Lung (tissue), 12 donors: ENCODE measurements around the gene DNAJC3. TPM values are rescaled to one million over a fixed set of nuclear protein-coding genes. Genes with fewer than 3 reads are reported as not detected.
"Not testable (repeated sequence)": the region's sequence is repeated elsewhere in the genome, so short reads cannot be mapped to it uniquely, and the experiment has no call there.

ENCODE experiments used
- ATAC-seq: fragments of 200-7000 bp; cut with Tn5 transposase; one replicate; pipeline ENCODE4 v1.9.1; 2020; ENCODE audit warnings: moderate number of reproducible peaks; ENCODE audit not compliant: insufficient read depth, low FRiP score
- DNase-seq, 3 donors: peaks; one replicate each; pipeline ENCODE4 v3.0.0-alpha.2; 2013 to 2017
- H3K27ac ChIP-seq, 2 donors: one replicate each; pipeline ENCODE4 v1.5.1; 2013; ENCODE audit warnings: mild to moderate bottlenecking in 2 of 2, moderate library complexity in 2 of 2, control low read depth in 1 of 2, inconsistent platforms in 1 of 2, low read depth in 1 of 2, low read length in 1 of 2
- H3K27me3 ChIP-seq, 3 donors: one replicate each; pipeline ENCODE4 v1.5.1; 2013; ENCODE audit warnings: low read length in 2 of 3; ENCODE audit not compliant: control insufficient read depth in 3 of 3, insufficient read depth in 3 of 3
- H3K36me3 ChIP-seq, 4 donors: one replicate each; pipeline ENCODE4 v1.5.1; 2013; ENCODE audit warnings: low read length in 4 of 4, mild to moderate bottlenecking in 1 of 4, moderate library complexity in 1 of 4; ENCODE audit not compliant: control insufficient read depth in 4 of 4, insufficient read depth in 4 of 4
- H3K4me1 ChIP-seq, 5 donors: one replicate each; pipeline ENCODE4 v1.5.1; 2013; ENCODE audit warnings: low read length in 5 of 5, mild to moderate bottlenecking in 2 of 5, moderate library complexity in 1 of 5; ENCODE audit not compliant: control insufficient read depth in 5 of 5, insufficient read depth in 5 of 5
- H3K4me3 ChIP-seq: one replicate; pipeline ENCODE4 v1.5.1; 2013; ENCODE audit warnings: mild to moderate bottlenecking, control low read depth, moderate library complexity
- H3K9ac ChIP-seq, 2 donors: one replicate each; pipeline ENCODE4 v1.5.1; 2013; ENCODE audit warnings: low read length in 2 of 2, control low read depth in 1 of 2; ENCODE audit not compliant: insufficient read depth in 1 of 2
- H3K9me3 ChIP-seq, 4 donors: one replicate each; pipeline ENCODE4 v1.5.1; 2013; ENCODE audit warnings: low read length in 3 of 4, mild to moderate bottlenecking in 1 of 4, moderate library complexity in 1 of 4; ENCODE audit not compliant: control insufficient read depth in 4 of 4, insufficient read depth in 3 of 4
- WGBS, 2 donors: extraction: QIAGEN DNeasy Blood & Tissue Kit; methylation state at CpG; one replicate each; pipeline ENCODE4 v1.1.7; 2013; 5-methylcytosine and 5-hydroxymethylcytosine counted together
- polyA plus RNA-seq, 2 donors: library from polyadenylated mRNA; stranded (reverse); fragments of 200-250 nt; gene quantifications; one replicate each; pipeline ENCODE4 v1.2.1, GENCODE V29; 2013
- total RNA-seq, 2 donors: library from RNA; depleted of rRNA in 1 of 2; stranded (reverse); fragments of >200 nt in 1 of 2; gene quantifications; one replicate each; pipeline ENCODE4 v1.2.1, GENCODE V29; 2014 to 2021
- TF ChIP-seq, protein P1 (sequence below): IDR thresholded peaks from 2 replicates; pipeline ENCODE4 v1.5.1; 2012; ENCODE audit warnings: mild to moderate bottlenecking; ENCODE audit errors: control extremely low read depth, extremely low read depth
- donor health status: control.
- donor health status: control.
- donor health status: Bipolar disorder and iron deficiency.
- donor health status: healthy.
- donor health status: DM: yes; HTN: yes; CAD: no.

Gene DNAJC3
- total and polyA plus RNA-seq, 4 donors, result 15.2 to 61.8 (median 38.5) TPM

DNA sequence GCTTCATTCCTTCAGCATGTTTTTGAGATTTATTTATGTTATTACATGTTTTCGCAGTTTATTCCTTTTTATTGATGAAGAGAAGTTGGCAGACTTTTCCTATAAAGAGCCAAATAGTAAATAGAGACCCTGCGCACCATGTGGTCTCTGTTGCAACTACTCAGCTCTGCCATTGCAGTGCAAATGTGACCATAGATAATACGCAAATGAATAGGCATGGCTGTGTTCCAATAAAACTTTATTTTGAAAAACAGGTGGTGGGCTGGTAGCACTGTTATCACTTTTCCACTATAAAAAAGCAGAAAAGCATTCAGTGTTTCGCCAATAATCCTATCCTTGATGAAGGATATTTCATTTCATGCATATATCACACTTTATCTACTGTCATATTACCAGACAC is 95.0 kb downstream of the DNAJC3 start:
- no peak for ATAC-seq

DNA sequence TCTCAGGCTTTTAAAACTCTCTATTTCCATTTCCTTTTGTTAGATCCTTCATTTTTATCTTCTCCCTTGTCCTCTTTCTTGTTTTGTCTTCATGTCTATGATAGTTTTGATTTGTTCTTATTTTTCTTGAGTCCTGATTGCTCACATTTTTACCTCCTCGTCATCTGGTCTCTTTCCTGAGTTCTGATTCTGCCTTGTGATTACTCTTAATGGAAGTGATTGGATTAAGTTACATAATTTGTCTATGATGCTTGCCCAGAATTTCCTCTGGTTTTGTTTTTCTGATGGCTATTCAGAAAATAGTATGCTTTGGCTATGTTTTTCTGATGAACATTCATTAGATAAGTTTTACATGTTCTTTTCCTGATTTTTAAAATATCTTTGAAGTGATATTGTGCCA is 102.6 kb downstream of the DNAJC3 start:
- no peak for ATAC-seq
- Histone ChIP-seq H3K27ac (no peak overlapping the region), H3K4me1 (no peaks in the 10 kb centered on the region)

More for the DNA sequence above, 95.0 kb downstream of the DNAJC3 start:
- TF ChIP-seq, protein P1, sequence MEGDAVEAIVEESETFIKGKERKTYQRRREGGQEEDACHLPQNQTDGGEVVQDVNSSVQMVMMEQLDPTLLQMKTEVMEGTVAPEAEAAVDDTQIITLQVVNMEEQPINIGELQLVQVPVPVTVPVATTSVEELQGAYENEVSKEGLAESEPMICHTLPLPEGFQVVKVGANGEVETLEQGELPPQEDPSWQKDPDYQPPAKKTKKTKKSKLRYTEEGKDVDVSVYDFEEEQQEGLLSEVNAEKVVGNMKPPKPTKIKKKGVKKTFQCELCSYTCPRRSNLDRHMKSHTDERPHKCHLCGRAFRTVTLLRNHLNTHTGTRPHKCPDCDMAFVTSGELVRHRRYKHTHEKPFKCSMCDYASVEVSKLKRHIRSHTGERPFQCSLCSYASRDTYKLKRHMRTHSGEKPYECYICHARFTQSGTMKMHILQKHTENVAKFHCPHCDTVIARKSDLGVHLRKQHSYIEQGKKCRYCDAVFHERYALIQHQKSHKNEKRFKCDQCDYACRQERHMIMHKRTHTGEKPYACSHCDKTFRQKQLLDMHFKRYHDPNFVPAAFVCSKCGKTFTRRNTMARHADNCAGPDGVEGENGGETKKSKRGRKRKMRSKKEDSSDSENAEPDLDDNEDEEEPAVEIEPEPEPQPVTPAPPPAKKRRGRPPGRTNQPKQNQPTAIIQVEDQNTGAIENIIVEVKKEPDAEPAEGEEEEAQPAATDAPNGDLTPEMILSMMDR, result no peak
- Histone ChIP-seq H3K4me3 (no peak overlapping the region), H3K9me3 (no peaks in the 10 kb centered on the region), H3K9ac (no peak overlapping the region), H3K36me3 (peaks cover 5 to 9% (median 6%) of the 10 kb centered on the region in 4 donors), H3K27ac (no peak overlapping the region), H3K27me3 (no peaks in the 10 kb centered on the region), H3K4me1 (peaks cover 0 to 7% (median 0%) of the 10 kb centered on the region in 5 donors)
- WGBS, 2 donors, result 85 to 93% methylated on average over 4 of the region's 4 CpGs
- peak; percentile 26 to 86 (median 78) for DNase-seq

DNA sequence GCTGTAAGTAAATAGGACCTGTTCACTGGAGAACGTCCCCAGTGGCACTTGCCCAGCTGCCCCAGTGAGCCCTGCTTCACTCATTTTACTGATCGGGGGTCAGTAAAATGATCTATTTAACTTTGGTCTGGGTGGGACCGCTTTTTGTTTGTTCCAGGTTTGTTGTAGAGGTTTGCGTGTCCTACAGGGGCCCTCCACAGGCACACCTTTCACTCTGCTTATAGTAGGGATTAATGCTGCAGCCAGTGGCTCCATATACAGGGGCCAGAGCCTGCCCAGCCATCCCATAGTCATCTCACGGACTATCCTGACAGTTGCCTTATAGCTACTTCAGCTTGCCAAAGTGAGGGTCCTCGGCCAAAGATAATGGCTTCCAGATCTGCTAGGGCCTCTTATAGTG is 104.1 kb downstream of the DNAJC3 start:
- no peak for DNase-seq
- Histone ChIP-seq H3K9me3 (no peaks in the 10 kb centered on the region), H3K9ac (no peak overlapping the region), H3K36me3 (peaks cover 3 to 14% (median 4%) of the 10 kb centered on the region in 4 donors), H3K4me3 (no peak overlapping the region), H3K27ac (no peak overlapping the region), H3K4me1 (no peaks in the 10 kb centered on the region), H3K27me3 (no peaks in the 10 kb centered on the region)
- WGBS, 2 donors, result 97 to 98% methylated on average over 6 of the region's 6 CpGs
- TF ChIP-seq, protein P1, result no peak
- ATAC-seq, result no peak

More for the DNA sequence above, 102.6 kb downstream of the DNAJC3 start:
- TF ChIP-seq, protein P1, result no peak
- Histone ChIP-seq H3K4me3 (no peak overlapping the region), H3K9me3 (no peaks in the 10 kb centered on the region), H3K27me3 (no peaks in the 10 kb centered on the region), H3K36me3 (peaks cover 0 to 12% (median 4%) of the 10 kb centered on the region in 4 donors), H3K9ac (no peak overlapping the region)
- no peak for DNase-seq
- WGBS, 2 donors, result 37 to 93% methylated on average over 1 of the region's 1 CpG

DNA sequence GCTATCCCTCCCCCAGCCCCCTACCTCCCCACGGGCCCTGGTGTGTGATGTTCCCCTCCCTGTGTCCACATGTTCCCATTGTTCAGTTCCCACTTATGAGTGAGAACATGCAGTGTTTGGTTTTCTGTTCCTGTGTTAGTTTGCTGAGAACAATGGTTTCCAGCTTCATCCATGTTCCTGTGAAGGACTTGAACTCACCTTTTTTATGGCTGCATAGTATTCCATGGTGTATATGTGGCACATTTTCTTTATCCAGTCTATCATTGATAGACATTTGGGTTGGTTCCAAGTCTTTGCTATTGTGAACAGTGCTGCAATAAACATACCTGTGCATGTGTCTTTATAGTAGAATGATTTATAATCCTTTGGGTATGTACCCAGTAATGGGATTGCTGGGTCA is 105.0 kb downstream of the DNAJC3 start:
- not testable (repeated sequence) for H3K9me3 ChIP-seq, H3K27me3 ChIP-seq, H3K9ac ChIP-seq, H3K4me3 ChIP-seq, DNase-seq, H3K4me1 ChIP-seq, ATAC-seq, H3K27ac ChIP-seq
- WGBS, 2 donors, result 96 to 97% methylated on average over 1 of the region's 1 CpG
- peaks cover 3 to 11% (median 5%) of the 10 kb centered on the region in 4 donors for H3K36me3 ChIP-seq
